Stimulated activated memory B cell treated with anti-CD40 and anti-IgM and Interleukin-4, amounts not matched to agents 10 μg/mL and 1 μg/mL and 100 μg/mL, for 72 hours (primary cell): ENCODE data around the gene FANCC.
A peak's percentile ranks its signal among the peaks of the same experiment; 100 is the strongest.

Experiments used
- ATAC-seq: fragments of 150-1000 bp; cut with Tn5 transposase; 2 replicates; pipeline ENCODE4 v1.10.0; 2021
- H3K27ac Mint-ChIP-seq: one replicate; pipeline ENCODE4 v1.8.0; 2022; ENCODE audit warnings: mild to moderate bottlenecking, mixed read lengths
- H3K27me3 Mint-ChIP-seq: one replicate; pipeline ENCODE4 v1.8.0; 2022; ENCODE audit warnings: mixed read lengths
- H3K36me3 Mint-ChIP-seq: one replicate; pipeline ENCODE4 v1.8.0; 2022; ENCODE audit warnings: mixed read lengths
- H3K4me1 Mint-ChIP-seq: one replicate; pipeline ENCODE4 v1.8.0; 2022; ENCODE audit warnings: mixed read lengths
- H3K4me3 Mint-ChIP-seq: one replicate; pipeline ENCODE4 v1.8.0; 2022; ENCODE audit warnings: mild to moderate bottlenecking, moderate library complexity, mixed read lengths
- H3K9me3 Mint-ChIP-seq: one replicate; pipeline ENCODE4 v1.8.0; 2022; ENCODE audit warnings: mixed read lengths

Gene FANCC

DNA sequence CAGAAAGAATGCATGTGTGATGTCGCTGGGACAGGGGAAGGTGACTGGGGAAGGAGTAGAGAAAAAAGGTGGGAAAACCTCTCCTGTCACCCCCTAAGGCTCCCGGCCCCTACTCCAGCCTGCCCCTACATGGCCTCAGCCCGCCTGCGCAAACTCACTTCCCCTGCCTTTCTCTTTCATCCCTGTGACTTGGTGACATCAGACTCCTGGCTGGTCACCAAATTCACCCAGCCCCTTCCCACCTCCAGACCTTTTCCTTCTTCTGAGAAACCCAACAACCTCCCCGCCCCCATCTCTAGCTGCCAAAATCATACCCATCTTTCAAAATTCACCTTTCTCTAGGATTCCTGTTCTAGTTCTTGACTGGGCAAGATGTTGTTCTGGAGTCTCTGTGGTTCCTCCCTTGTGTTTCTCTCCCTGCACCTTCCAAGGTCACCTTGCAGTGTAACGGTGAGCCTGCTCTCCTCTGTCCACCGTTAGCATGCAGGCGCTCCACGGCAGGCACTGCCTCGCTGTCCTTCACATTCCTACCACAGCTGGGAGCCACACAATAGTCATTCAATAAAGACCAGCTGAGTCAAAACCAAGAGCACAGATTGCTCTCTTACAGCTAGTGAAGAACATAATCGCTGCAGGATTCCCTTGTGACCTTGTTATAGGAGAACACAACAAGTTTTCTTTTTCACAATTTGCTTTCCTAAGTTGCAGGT is 134.5 kb downstream of the FANCC start:
- no peaks in the 10 kb centered on the region for H3K27me3 Mint-ChIP-seq
- no peaks in the 10 kb centered on the region for H3K4me1 Mint-ChIP-seq
- no peak overlapping the region for H3K4me3 Mint-ChIP-seq
- no peaks in the 10 kb centered on the region for H3K36me3 Mint-ChIP-seq
- H3K27ac Mint-ChIP-seq: no peak overlapping the region
- no peaks in the 10 kb centered on the region for H3K9me3 Mint-ChIP-seq
- no peak for ATAC-seq

GRCh38 chr9:95181835-95182234 is 135.7 kb downstream of the FANCC start:
- H3K9me3 Mint-ChIP-seq: no peaks in the 10 kb centered on the region

DNA sequence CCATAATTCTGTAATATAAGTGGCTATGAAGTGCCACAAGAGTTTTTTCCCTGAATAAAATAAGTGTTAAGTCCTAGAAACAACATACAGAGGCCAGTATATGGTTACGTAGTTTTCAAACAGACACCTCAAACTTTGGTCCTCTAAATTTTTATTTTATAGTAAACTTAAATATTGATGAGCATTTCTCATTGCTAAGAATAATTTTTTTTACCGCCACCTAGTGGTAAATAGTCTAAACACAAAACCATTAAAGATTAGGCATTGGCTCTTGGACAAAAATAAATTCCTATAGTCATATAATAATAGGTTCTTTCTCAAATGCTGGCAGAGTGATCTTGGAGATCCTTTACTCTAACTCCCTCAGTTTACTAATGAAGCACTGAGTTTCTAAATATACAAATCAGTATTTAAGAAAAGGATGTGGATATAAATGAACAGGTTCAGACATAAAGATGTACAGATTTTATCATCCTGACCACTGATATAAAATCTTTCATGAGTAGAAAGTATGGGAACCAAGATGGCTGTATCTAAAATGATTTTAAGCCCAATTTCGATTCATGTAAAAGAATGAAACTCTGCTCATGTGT is 136.2 kb downstream of the FANCC start:
- no peak overlapping the region for H3K4me3 Mint-ChIP-seq
- H3K27ac Mint-ChIP-seq: no peak overlapping the region
- no peaks in the 10 kb centered on the region for H3K36me3 Mint-ChIP-seq
- no peaks in the 10 kb centered on the region for H3K4me1 Mint-ChIP-seq
- no peaks in the 10 kb centered on the region for H3K27me3 Mint-ChIP-seq
- H3K9me3 Mint-ChIP-seq: no peaks in the 10 kb centered on the region
- ATAC-seq: no peak

More at GRCh38 chr9:95181835-95182234, 135.7 kb downstream of the FANCC start:
- no peaks in the 10 kb centered on the region for H3K27me3 Mint-ChIP-seq
- H3K36me3 Mint-ChIP-seq: no peaks in the 10 kb centered on the region
- H3K4me1 Mint-ChIP-seq: no peaks in the 10 kb centered on the region
- H3K27ac Mint-ChIP-seq: no peak overlapping the region
- H3K4me3 Mint-ChIP-seq: no peak overlapping the region
- no peak for ATAC-seq

- H3K4me1 Mint-ChIP-seq: no peaks in the 10 kb centered on the region
- no peaks in the 10 kb centered on the region for H3K36me3 Mint-ChIP-seq
- no peaks in the 10 kb centered on the region for H3K9me3 Mint-ChIP-seq
- no peak overlapping the region for H3K4me3 Mint-ChIP-seq
- ATAC-seq: no peak
- H3K27me3 Mint-ChIP-seq: no peaks in the 10 kb centered on the region
- no peak overlapping the region for H3K27ac Mint-ChIP-seq
Observed at GRCh38 chr9:95177617-95178016, 139.9 kb downstream of the FANCC start.

- Mint-ChIP-seq H3K9me3 (no peaks in the 10 kb centered on the region), H3K27me3 (no peaks in the 10 kb centered on the region), H3K27ac (no peak overlapping the region), H3K36me3 (no peaks in the 10 kb centered on the region), H3K4me3 (no peak overlapping the region), H3K4me1 (no peaks in the 10 kb centered on the region)
- no peak for ATAC-seq
Observed at GRCh38 chr9:95176755-95177319, 140.7 kb downstream of the FANCC start.

GRCh38 chr9:95175523-95175922 is 142.0 kb downstream of the FANCC start:
- ATAC-seq: no peak
- H3K36me3 Mint-ChIP-seq: peaks cover 2% of the 10 kb centered on the region
- no peak overlapping the region for H3K27ac Mint-ChIP-seq
- no peaks in the 10 kb centered on the region for H3K27me3 Mint-ChIP-seq
- H3K4me1 Mint-ChIP-seq: no peaks in the 10 kb centered on the region
- H3K9me3 Mint-ChIP-seq: no peaks in the 10 kb centered on the region
- H3K4me3 Mint-ChIP-seq: no peak overlapping the region

GRCh38 chr9:95174038-95174437 is 143.5 kb downstream of the FANCC start:
- Mint-ChIP-seq H3K36me3 (peaks cover 12% of the 10 kb centered on the region), H3K27me3 (no peaks in the 10 kb centered on the region), H3K4me3 (no peak overlapping the region), H3K9me3 (no peaks in the 10 kb centered on the region), H3K27ac (no peak overlapping the region), H3K4me1 (no peaks in the 10 kb centered on the region)
- ATAC-seq: no peak

- H3K4me1 Mint-ChIP-seq: no peaks in the 10 kb centered on the region
- no peak overlapping the region for H3K27ac Mint-ChIP-seq
- ATAC-seq: no peak
- peaks cover 26% of the 10 kb centered on the region for H3K36me3 Mint-ChIP-seq
- H3K9me3 Mint-ChIP-seq: peaks cover 5% of the 10 kb centered on the region
- no peak overlapping the region for H3K4me3 Mint-ChIP-seq
- H3K27me3 Mint-ChIP-seq: no peaks in the 10 kb centered on the region
Observed at GRCh38 chr9:95171596-95171995, 145.9 kb downstream of the FANCC start.

GRCh38 chr9:95171001-95171400 is 146.5 kb downstream of the FANCC start:
- no peaks in the 10 kb centered on the region for H3K27me3 Mint-ChIP-seq
- no peak for ATAC-seq
- H3K36me3 Mint-ChIP-seq: peaks cover 31% of the 10 kb centered on the region
- H3K27ac Mint-ChIP-seq: no peak overlapping the region
- no peak overlapping the region for H3K4me3 Mint-ChIP-seq
- H3K4me1 Mint-ChIP-seq: no peaks in the 10 kb centered on the region
- peaks cover 8% of the 10 kb centered on the region for H3K9me3 Mint-ChIP-seq

DNA sequence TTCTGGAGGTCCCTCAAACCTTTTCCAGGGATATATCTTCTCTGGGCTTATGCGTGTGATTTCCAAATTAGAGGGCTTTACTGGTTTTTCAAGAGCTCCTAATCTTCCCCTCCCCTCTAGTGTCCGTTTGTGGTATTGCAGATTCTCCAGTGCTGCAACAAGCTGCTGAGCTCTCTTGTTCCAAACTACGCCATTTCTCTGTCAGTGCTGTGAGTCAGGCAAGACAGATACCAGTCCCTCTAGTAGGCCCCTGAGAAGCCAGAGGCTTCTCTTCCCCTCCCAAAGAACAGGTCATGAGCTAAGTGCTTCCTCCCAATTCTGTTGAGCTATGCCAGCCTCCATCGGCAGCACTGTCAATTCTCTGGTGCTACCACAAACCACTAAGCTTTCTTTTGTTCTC is 149.5 kb downstream of the FANCC start:
- no peak for ATAC-seq
- H3K36me3 Mint-ChIP-seq: peaks cover 41% of the 10 kb centered on the region
- H3K27ac Mint-ChIP-seq: no peak overlapping the region
- no peak overlapping the region for H3K4me3 Mint-ChIP-seq
- peaks cover 8% of the 10 kb centered on the region for H3K9me3 Mint-ChIP-seq
- no peaks in the 10 kb centered on the region for H3K4me1 Mint-ChIP-seq
- H3K27me3 Mint-ChIP-seq: no peaks in the 10 kb centered on the region

GRCh38 chr9:95165004-95165403 is 152.5 kb downstream of the FANCC start:
- H3K36me3 Mint-ChIP-seq: peaks cover 54% of the 10 kb centered on the region
- no peak overlapping the region for H3K4me3 Mint-ChIP-seq
- no peak for ATAC-seq
- H3K27me3 Mint-ChIP-seq: no peaks in the 10 kb centered on the region
- H3K9me3 Mint-ChIP-seq: peaks cover 8% of the 10 kb centered on the region
- no peak overlapping the region for H3K27ac Mint-ChIP-seq
- H3K4me1 Mint-ChIP-seq: no peaks in the 10 kb centered on the region

DNA sequence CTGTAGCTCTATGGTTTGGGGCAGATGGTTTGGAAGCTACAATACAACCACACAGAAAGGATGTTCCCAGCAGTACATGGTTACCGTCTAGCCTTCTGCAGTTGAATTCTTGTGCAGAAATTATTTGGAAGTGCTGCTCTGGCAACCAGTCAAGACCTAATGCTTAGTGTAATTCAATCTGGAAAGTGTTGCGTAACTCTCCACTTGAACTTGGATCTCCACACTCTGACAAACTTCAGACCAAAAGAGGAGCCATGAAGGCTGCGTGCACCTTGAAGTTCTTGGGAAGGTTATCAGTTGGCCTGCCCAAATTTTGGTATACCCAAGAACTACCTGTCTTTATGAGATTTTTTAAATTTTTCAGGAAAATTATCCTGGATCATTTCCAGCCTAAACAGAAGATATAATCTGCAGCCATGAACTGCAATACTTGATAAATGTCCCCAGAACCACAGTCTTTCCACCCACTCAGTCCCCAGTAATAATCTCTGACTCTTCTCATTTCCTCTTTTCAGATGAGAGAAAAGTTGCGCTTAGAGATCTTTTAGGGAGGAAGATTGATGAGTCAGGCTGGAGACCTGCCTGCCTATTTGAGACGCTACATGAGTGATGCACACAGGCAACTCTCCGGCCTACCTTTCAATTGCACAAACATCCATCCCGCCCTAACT is 159.9 kb downstream of the FANCC start:
- ATAC-seq: peak; percentile 91
- H3K4me3 Mint-ChIP-seq: no peak overlapping the region
- H3K9me3 Mint-ChIP-seq: no peaks in the 10 kb centered on the region
- H3K27ac Mint-ChIP-seq: no peak overlapping the region
- no peaks in the 10 kb centered on the region for H3K27me3 Mint-ChIP-seq
- peaks cover 19% of the 10 kb centered on the region for H3K36me3 Mint-ChIP-seq
- H3K4me1 Mint-ChIP-seq: peaks cover 10% of the 10 kb centered on the region

DNA sequence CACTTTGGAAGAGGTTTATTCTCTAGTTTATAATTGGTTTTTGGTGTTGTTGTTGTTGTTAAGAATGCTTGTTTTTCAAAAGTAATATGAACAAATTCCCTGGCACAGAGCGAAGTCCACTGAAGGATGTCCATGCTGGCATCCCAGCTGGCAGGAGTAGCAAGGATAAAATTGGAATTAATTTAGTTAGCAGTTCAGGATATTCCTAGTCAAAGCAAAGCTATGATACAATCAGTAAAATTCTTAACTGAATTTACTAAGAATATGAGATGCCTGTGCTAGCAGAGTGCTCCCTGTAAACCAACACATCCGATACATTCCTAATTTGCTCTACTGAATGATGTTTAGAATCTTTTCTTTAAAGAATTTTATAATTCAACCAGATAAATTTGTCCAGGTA is 161.4 kb downstream of the FANCC start:
- Mint-ChIP-seq H3K9me3 (no peaks in the 10 kb centered on the region), H3K27me3 (no peaks in the 10 kb centered on the region), H3K27ac (no peak overlapping the region), H3K4me3 (no peak overlapping the region), H3K36me3 (peaks cover 6% of the 10 kb centered on the region), H3K4me1 (peaks cover 10% of the 10 kb centered on the region)
- no peak for ATAC-seq

DNA sequence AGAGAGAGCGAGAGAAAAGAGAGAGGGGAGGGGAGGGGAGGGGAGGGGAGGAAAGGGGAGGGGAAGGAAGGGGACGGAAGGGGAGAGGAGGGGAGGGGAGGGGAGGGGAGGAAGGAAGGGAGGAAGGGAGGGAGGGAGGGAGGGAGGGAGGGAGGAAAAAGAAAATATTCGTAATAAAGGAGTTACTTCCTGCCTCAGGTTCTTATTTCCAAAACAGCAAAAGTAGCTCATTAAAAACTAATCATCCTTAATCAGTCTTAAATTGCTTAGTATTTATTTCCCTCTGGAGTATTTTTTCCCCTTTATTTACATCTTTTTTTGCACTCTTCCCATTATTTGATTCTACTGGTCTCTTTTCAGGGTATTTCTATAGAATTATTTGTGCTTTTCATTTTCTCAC is 162.3 kb downstream of the FANCC start:
- no peak for ATAC-seq
- Mint-ChIP-seq H3K27me3 (no peaks in the 10 kb centered on the region), H3K27ac (no peak overlapping the region), H3K4me3 (no peak overlapping the region), H3K36me3 (no peaks in the 10 kb centered on the region), H3K4me1 (peaks cover 10% of the 10 kb centered on the region), H3K9me3 (no peaks in the 10 kb centered on the region)

DNA sequence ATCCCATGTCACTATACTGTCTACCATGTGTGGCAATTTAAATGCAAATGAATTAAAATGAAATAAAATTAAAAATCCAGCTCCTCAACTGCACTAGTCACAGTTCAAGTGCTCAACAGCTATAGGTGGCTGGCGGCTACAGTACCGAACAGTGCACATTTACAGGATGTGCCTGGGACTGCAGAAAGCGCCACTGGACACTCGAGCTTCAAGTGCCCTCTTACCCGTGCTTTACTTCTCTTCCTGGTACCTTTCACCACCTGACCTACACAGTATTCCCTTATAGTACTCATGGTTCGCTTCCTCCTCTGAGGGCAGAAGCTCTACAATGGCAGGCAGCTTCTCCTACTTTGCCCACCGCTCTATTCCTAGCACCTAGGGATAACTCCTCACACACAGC is 166.6 kb downstream of the FANCC start:
- ATAC-seq: no peak
- no peak overlapping the region for H3K27ac Mint-ChIP-seq
- H3K27me3 Mint-ChIP-seq: no peaks in the 10 kb centered on the region
- no peak overlapping the region for H3K4me3 Mint-ChIP-seq
- H3K4me1 Mint-ChIP-seq: no peaks in the 10 kb centered on the region
- H3K36me3 Mint-ChIP-seq: no peaks in the 10 kb centered on the region
- no peaks in the 10 kb centered on the region for H3K9me3 Mint-ChIP-seq

DNA sequence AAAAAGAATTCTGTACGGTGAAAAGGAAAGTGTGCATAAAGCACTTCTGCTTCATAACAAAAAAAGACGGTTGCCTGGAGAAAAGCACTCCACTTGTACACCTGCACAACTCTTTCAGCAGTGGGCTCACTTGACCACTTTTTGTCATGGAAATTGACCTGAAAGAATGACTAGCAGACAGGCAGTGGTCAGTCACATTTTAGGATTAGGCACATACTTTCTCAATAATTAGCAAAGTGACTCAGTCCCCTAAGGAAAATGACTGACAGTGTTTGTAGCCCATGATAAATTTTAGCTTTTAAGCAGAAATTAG is 169.3 kb downstream of the FANCC start:
- ATAC-seq: no peak
- Mint-ChIP-seq H3K4me3 (no peak overlapping the region), H3K27me3 (no peaks in the 10 kb centered on the region), H3K4me1 (no peaks in the 10 kb centered on the region), H3K36me3 (peaks cover 7% of the 10 kb centered on the region), H3K27ac (no peak overlapping the region), H3K9me3 (no peaks in the 10 kb centered on the region)
